Liver (tissue), 9 donors: Measurements from ENCODE around the gene RILP. TPM values are rescaled to one million over a fixed set of nuclear protein-coding genes. Genes with fewer than 3 reads are reported as not detected.
"Not testable (repeated sequence)": the region's sequence is repeated elsewhere in the genome, so short reads cannot be mapped to it uniquely, and the experiment has no call there.

Source experiments
- DNase-seq: peaks from one replicate; pipeline ENCODE4 v3.0.0-alpha.2; 2017; ENCODE audit warnings: low spot score
- H3K27ac ChIP-seq, 2 donors: one replicate each; pipeline ENCODE4 v1.7.0; 2013; ENCODE audit warnings: inconsistent platforms in 2 of 2, low read length in 2 of 2, control low read depth in 1 of 2, low read depth in 1 of 2, mild to moderate bottlenecking in 1 of 2
- H3K27me3 ChIP-seq, 4 donors: one replicate each; pipeline versions ENCODE4 v1.6.1 to v1.7.0; 2013; ENCODE audit warnings: low read length in 3 of 4, inconsistent platforms in 1 of 4, mild to moderate bottlenecking in 1 of 4, moderate library complexity in 1 of 4; ENCODE audit not compliant: control insufficient read depth in 4 of 4, insufficient read depth in 4 of 4
- H3K36me3 ChIP-seq, 4 donors: one replicate each; pipeline versions ENCODE4 v1.6.1 to v1.7.0; 2013; ENCODE audit warnings: low read length in 3 of 4, mild to moderate bottlenecking in 3 of 4, low read depth in 1 of 4, moderate library complexity in 1 of 4; ENCODE audit not compliant: control insufficient read depth in 4 of 4, insufficient read depth in 3 of 4
- H3K4me1 ChIP-seq, 4 donors: one replicate each; pipeline versions ENCODE4 v1.6.1 to v1.7.0; 2013; ENCODE audit warnings: low read length in 3 of 4, mild to moderate bottlenecking in 3 of 4, moderate library complexity in 1 of 4; ENCODE audit not compliant: control insufficient read depth in 4 of 4, insufficient read depth in 4 of 4
- H3K4me3 ChIP-seq, 3 donors: one replicate each; pipeline versions ENCODE4 v1.6.1 to v1.7.0; 2013; ENCODE audit warnings: low read length in 3 of 3, control low read depth in 1 of 3, low read depth in 1 of 3, mild to moderate bottlenecking in 1 of 3
- H3K9ac ChIP-seq, 2 donors: one replicate each; pipeline ENCODE4 v1.7.0; 2013; ENCODE audit warnings: low read length in 2 of 2, mild to moderate bottlenecking in 2 of 2, moderate library complexity in 2 of 2, control low read depth in 1 of 2, low read depth in 1 of 2
- H3K9me3 ChIP-seq, 4 donors: one replicate each; pipeline versions ENCODE4 v1.6.1 to v1.7.0; 2013; ENCODE audit warnings: low read length in 3 of 4; ENCODE audit not compliant: control insufficient read depth in 4 of 4
- CTCF ChIP-seq: fragments of 150-350 bp; IDR thresholded peaks from 2 replicates; pipeline ENCODE4 v1.5.1; 2017; ENCODE audit warnings: improper control_type of control experiment, low read depth, low read length; ENCODE audit not compliant: missing input control
- EGR1 ChIP-seq, 2 donors: IDR thresholded peaks; 2 replicates each; pipeline ENCODE4 v1.6.1; 2016 to 2018; ENCODE audit warnings: antibody characterized with exemption in 2 of 2, low read depth in 2 of 2
- FOXA2 ChIP-seq: IDR thresholded peaks from 2 replicates; pipeline ENCODE4 v1.6.1; 2016; ENCODE audit warnings: antibody characterized with exemption
- GABPA ChIP-seq, 2 donors: IDR thresholded peaks in 1 of 2; conservative IDR thresholded peaks in 1 of 2; 2 replicates each; pipeline ENCODE4 v1.6.1; 2016; ENCODE audit warnings: antibody characterized with exemption in 2 of 2, mild to moderate bottlenecking in 1 of 2, moderate library complexity in 1 of 2
- HNF4A ChIP-seq, 2 donors: conservative IDR thresholded peaks; 2 replicates each; pipeline ENCODE4 v1.6.1; 2016; ENCODE audit warnings: antibody characterized with exemption in 2 of 2, mild to moderate bottlenecking in 2 of 2
- HNF4G ChIP-seq: IDR thresholded peaks from 2 replicates; pipeline ENCODE4 v1.6.1; 2016; ENCODE audit warnings: antibody characterized with exemption
- JUND ChIP-seq, 2 donors: IDR thresholded peaks; 2 replicates each; pipeline ENCODE4 v1.6.1; 2016; ENCODE audit warnings: antibody characterized with exemption in 2 of 2
- MAX ChIP-seq: IDR thresholded peaks from 2 replicates; pipeline ENCODE4 v1.6.1; 2016; ENCODE audit warnings: antibody characterized with exemption
- NR2F2 ChIP-seq: IDR thresholded peaks from 2 replicates; pipeline ENCODE4 v1.6.1; 2016; ENCODE audit warnings: antibody characterized with exemption
- RAD21 ChIP-seq, 2 donors: IDR thresholded peaks; 2 replicates each; pipeline ENCODE4 v1.6.1; 2016; ENCODE audit warnings: antibody characterized with exemption in 2 of 2, mild to moderate bottlenecking in 2 of 2
- RXRA ChIP-seq, 2 donors: IDR thresholded peaks; 2 replicates each; pipeline ENCODE4 v1.6.1; 2017 to 2018; ENCODE audit warnings: antibody characterized with exemption in 2 of 2, mild to moderate bottlenecking in 1 of 2
- YY1 ChIP-seq: IDR thresholded peaks from 2 replicates; pipeline ENCODE4 v1.6.1; 2016; ENCODE audit warnings: antibody characterized with exemption, mild to moderate bottlenecking
- WGBS: extraction: QIAGEN DNeasy Blood & Tissue Kit; methylation state at CpG from one replicate; pipeline ENCODE4 v1.1.7; 2013; 5-methylcytosine and 5-hydroxymethylcytosine counted together
- polyA plus RNA-seq, 2 donors: library from polyadenylated mRNA; stranded (reverse) in 1 of 2; unstranded in 1 of 2; fragments of 200-250 nt in 1 of 2; fragments of >200 nt in 1 of 2; fragmentation: Nextera tagmentation in 1 of 2; extraction: Ambion mirVana in 1 of 2; gene quantifications; one replicate each; pipeline versions ENCODE4 v1.2.1 to v1.2.3, GENCODE V29; 2013 to 2015
- total RNA-seq, 2 donors: library from RNA; depleted of rRNA; stranded (reverse); fragments of >200 nt; gene quantifications; one replicate each; pipeline ENCODE4 v1.2.3, GENCODE V29; 2014
- TF ChIP-seq, protein P1 (sequence below): IDR thresholded peaks from 2 replicates; pipeline ENCODE4 v1.6.1; 2016; ENCODE audit warnings: antibody characterized with exemption
- TF ChIP-seq, protein P2 (sequence below): IDR thresholded peaks from 2 replicates; pipeline ENCODE4 v1.6.1; 2016; ENCODE audit warnings: antibody characterized with exemption
- donor health status: healthy.
- donor health status: healthy.
- donor health status: healthy.
- donor health status: healthy.
- donor health status: healthy.

The RILP gene
- total and polyA plus RNA-seq, 4 donors, result 7.9 to 47.4 (median 22.5) TPM

DNA sequence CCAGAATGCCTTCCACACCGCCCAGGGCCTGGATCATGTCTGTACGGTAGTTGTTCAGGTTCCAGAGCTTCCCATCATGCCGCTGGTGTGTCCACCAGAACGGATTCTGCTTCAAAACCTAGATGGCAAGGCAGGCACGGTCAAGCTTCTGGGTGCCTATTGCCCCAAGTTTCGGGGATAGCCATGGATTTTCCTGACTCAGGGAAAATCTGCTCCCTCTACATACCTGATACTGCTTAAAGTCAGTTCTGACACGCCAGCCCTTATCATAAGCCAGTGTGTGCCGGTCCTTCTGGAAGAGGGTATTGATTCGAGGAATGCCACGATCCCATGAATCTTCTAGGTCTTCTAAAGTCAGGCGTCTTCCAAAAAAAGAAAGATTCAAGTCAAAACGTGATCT is 11.4 kb upstream of the RILP start:
- Histone ChIP-seq H3K36me3 (peaks cover 26 to 77% (median 61%) of the 10 kb centered on the region in 4 donors), H3K4me1 (no peaks in the 10 kb centered on the region), H3K9ac (no peak overlapping the region), H3K27ac (no peak overlapping the region), H3K4me3 (no peak overlapping the region), H3K27me3 (no peaks in the 10 kb centered on the region), H3K9me3 (no peaks in the 10 kb centered on the region)
- TF ChIP-seq RAD21 (IDR thresholded peaks at IDR 0.05), result no peak
- TF ChIP-seq GABPA (IDR thresholded peaks at IDR 0.05 in 1 of 2, conservative IDR thresholded peaks at IDR 0.05 in 1 of 2), result no peak
- TF ChIP-seq FOXA2, result no peak
- no peak for TF ChIP-seq HNF4A (conservative IDR thresholded peaks at IDR 0.05)
- no peak for TF ChIP-seq JUND (IDR thresholded peaks at IDR 0.05)
- TF ChIP-seq CTCF, result no peak
- TF ChIP-seq, protein P1, sequence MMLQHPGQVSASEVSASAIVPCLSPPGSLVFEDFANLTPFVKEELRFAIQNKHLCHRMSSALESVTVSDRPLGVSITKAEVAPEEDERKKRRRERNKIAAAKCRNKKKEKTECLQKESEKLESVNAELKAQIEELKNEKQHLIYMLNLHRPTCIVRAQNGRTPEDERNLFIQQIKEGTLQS, result no peak
- no peak for TF ChIP-seq YY1
- DNase-seq, result no peak
- 93% methylated on average over 12 of the region's 12 CpGs for WGBS

DNA sequence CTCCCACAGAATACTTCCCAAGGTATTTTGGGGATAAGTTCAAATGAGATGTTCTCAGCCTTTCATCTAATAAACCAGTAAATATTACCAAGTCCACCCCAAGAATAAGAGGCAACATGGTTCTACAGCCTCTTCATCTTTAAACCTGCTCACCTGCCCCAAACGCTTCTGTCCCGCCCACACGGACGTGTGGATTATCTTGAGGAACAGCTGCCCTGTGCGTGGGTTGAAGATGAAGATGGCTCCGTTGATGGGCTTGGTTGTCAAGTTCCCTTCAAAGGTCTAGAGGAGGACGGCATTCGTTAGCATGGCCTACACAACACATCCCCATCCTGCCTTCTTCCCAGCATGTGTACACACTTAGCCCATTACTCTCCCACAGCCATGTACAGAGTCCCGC is 8.4 kb upstream of the RILP start:
- H3K9me3 ChIP-seq, result no peaks in the 10 kb centered on the region
- H3K27me3 ChIP-seq, result no peaks in the 10 kb centered on the region
- 95% methylated on average over 9 of the region's 9 CpGs for WGBS
- H3K9ac ChIP-seq, result no peak overlapping the region
- H3K4me3 ChIP-seq, result no peak overlapping the region
- no peak for DNase-seq
- no peak overlapping the region for H3K27ac ChIP-seq
- TF ChIP-seq JUND (IDR thresholded peaks at IDR 0.05) (no peak), NR2F2 (no peak)
- peaks cover 36 to 85% (median 81%) of the 10 kb centered on the region in 4 donors for H3K36me3 ChIP-seq
- H3K4me1 ChIP-seq, result no peaks in the 10 kb centered on the region

DNA sequence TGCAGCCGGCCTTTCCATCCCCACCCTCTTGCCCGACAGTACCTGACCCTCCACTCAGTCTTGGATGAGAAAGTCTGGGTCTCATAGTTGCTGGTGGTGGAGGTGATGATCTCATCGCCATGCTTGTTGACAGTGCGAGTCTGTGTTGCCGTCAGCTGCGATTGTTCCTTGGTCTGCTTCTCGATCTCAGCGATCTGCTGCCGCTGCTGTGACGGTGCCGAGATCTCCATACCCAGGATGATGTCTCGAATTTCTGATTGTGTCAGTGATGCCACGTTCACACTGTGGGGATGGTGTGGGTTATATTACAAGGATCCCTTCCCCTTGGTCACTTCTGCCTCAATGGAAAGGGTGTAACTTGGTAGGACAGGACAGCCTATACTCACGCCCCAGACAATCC is 4.1 kb upstream of the RILP start:
- no peaks in the 10 kb centered on the region for H3K27me3 ChIP-seq
- peaks cover 0 to 22% (median 19%) of the 10 kb centered on the region in 4 donors for H3K4me1 ChIP-seq
- TF ChIP-seq, protein P2, sequence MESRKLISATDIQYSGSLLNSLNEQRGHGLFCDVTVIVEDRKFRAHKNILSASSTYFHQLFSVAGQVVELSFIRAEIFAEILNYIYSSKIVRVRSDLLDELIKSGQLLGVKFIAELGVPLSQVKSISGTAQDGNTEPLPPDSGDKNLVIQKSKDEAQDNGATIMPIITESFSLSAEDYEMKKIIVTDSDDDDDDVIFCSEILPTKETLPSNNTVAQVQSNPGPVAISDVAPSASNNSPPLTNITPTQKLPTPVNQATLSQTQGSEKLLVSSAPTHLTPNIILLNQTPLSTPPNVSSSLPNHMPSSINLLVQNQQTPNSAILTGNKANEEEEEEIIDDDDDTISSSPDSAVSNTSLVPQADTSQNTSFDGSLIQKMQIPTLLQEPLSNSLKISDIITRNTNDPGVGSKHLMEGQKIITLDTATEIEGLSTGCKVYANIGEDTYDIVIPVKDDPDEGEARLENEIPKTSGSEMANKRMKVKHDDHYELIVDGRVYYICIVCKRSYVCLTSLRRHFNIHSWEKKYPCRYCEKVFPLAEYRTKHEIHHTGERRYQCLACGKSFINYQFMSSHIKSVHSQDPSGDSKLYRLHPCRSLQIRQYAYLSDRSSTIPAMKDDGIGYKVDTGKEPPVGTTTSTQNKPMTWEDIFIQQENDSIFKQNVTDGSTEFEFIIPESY, result no peak
- TF ChIP-seq, protein P1, result no peak
- TF ChIP-seq MAX (no peak), GABPA (IDR thresholded peaks at IDR 0.05 in 1 of 2, conservative IDR thresholded peaks at IDR 0.05 in 1 of 2) (no peak), YY1 (no peak), HNF4G (no peak), RAD21 (IDR thresholded peaks at IDR 0.05) (no peak), EGR1 (IDR thresholded peaks at IDR 0.05; ENCODE audit: low read depth in 2 of 2) (no peak), JUND (IDR thresholded peaks at IDR 0.05) (no peak), CTCF (no peak), RXRA (IDR thresholded peaks at IDR 0.05) (no peak), HNF4A (conservative IDR thresholded peaks at IDR 0.05) (no peak)
- H3K9ac ChIP-seq, result no peak overlapping the region
- no peak for DNase-seq
- H3K9me3 ChIP-seq, result no peaks in the 10 kb centered on the region
- peaks cover 22 to 71% (median 62%) of the 10 kb centered on the region in 4 donors for H3K36me3 ChIP-seq
- no peak overlapping the region for H3K4me3 ChIP-seq
- no peak overlapping the region for H3K27ac ChIP-seq
- 97% methylated on average over 14 of the region's 14 CpGs for WGBS

GRCh38 chr17:1652794-1653193 is 3.1 kb upstream of the RILP start:
- H3K4me3 ChIP-seq, DNase-seq, H3K9me3 ChIP-seq, H3K9ac ChIP-seq, H3K27ac ChIP-seq, H3K27me3 ChIP-seq: not testable (repeated sequence)
- Histone ChIP-seq H3K4me1 (peaks cover 2 to 31% (median 26%) of the 10 kb centered on the region in 4 donors), H3K36me3 (peaks cover 17 to 62% (median 53%) of the 10 kb centered on the region in 4 donors)
- WGBS, result 72% methylated on average over 7 of the region's 7 CpGs
